B cell (primary cell): ENCODE measurements around the gene HIBADH.

ENCODE experiments used
- CTCF ChIP-seq: fragments of 200-600 bp; IDR thresholded peaks from one replicate; pipeline ENCODE4 v1.8.0; 2022; ENCODE audit warnings: antibody characterized with exemption, mild to moderate bottlenecking
- EZH2 ChIP-seq: IDR thresholded peaks from 2 replicates; pipeline ENCODE4 v1.6.1; 2012; ENCODE audit warnings: borderline replicate concordance, low read depth, mild to moderate bottlenecking, moderate library complexity, low read length; ENCODE audit not compliant: insufficient read depth, poor library complexity, severe bottlenecking

- no peak for TF ChIP-seq CTCF
- no peak for TF ChIP-seq EZH2
These were observed 180.5 kb downstream of the HIBADH start for GRCh38 chr7:27482219-27482618.
